ENCODE data around the gene ERCC6L. TPM values are rescaled to one million over a fixed set of nuclear protein-coding genes. Genes with fewer than 3 reads are reported as not detected.

The ERCC6L gene, protein sequence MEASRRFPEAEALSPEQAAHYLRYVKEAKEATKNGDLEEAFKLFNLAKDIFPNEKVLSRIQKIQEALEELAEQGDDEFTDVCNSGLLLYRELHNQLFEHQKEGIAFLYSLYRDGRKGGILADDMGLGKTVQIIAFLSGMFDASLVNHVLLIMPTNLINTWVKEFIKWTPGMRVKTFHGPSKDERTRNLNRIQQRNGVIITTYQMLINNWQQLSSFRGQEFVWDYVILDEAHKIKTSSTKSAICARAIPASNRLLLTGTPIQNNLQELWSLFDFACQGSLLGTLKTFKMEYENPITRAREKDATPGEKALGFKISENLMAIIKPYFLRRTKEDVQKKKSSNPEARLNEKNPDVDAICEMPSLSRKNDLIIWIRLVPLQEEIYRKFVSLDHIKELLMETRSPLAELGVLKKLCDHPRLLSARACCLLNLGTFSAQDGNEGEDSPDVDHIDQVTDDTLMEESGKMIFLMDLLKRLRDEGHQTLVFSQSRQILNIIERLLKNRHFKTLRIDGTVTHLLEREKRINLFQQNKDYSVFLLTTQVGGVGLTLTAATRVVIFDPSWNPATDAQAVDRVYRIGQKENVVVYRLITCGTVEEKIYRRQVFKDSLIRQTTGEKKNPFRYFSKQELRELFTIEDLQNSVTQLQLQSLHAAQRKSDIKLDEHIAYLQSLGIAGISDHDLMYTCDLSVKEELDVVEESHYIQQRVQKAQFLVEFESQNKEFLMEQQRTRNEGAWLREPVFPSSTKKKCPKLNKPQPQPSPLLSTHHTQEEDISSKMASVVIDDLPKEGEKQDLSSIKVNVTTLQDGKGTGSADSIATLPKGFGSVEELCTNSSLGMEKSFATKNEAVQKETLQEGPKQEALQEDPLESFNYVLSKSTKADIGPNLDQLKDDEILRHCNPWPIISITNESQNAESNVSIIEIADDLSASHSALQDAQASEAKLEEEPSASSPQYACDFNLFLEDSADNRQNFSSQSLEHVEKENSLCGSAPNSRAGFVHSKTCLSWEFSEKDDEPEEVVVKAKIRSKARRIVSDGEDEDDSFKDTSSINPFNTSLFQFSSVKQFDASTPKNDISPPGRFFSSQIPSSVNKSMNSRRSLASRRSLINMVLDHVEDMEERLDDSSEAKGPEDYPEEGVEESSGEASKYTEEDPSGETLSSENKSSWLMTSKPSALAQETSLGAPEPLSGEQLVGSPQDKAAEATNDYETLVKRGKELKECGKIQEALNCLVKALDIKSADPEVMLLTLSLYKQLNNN
- 0.05 TPM for total RNA-seq
- long read RNA-seq, result 0 reads

DNA sequence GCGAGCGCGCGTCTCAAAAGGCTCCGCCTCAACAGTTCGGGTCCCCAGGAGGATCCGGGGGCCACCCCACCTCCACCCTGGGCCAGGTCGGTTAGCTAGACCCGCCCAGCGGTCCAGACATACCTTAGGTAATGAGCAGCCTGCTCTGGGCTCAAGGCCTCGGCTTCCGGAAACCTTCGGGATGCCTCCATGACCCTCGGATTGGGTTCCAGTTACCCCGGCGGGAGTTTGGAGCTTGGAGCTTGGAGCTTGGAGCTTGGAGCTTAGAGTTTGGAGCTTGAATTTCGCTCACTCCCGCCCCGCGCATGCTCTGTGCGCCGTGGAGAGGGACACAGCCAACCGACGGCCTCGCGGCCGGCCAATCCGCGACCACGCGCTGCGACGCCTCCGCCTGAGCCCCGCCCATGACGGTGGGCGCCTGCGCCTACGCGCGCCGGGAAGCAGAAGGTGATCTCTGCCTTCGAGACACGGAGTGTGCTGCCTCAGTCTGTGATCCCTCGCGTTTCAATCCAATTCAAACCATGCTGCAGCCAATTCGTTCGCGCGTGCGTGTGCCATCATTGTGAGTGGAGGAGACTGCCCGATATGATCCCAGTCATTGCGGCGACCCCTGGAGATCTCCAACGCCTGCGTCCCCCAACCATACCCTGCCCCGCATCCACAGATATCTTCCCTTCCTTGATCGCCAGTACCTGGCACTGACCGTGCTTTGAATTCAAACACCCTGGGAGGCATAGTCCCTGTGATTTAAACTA is at the start of gene ERCC6L:
Gene ERCC6L (minus strand): TSS at position 307 of the 755 bp plus-strand sequence. CDS start 116 bp downstream, at position 191.
- ATAC-seq (peak; percentile 100), DNase-seq (peak; percentile 93)
- intact Hi-C loops (cut with micrococcal nuclease), result no loop called here

DNA sequence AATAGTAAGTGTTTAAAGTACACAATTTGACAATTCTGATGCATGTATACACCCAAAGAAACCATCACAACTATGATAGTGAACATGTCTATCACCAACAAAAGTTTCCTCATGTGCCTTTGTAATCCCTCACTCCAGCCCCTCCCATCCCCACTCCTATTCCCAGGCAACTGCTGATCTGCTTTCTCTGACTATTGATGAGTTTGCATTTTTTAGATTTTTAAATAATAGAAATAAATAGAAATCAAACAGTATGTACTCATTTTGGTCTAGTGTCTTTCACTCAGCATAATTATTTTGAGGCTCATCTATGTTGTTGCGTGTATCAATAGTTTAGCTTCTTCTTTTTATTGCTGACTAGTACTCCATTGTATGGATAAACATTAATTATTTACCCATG is 43.5 kb upstream of the ERCC6L start:
- intact Hi-C loops (cut with micrococcal nuclease), result no loop called here
- ATAC-seq, result no peak
- no peak for DNase-seq

DNA sequence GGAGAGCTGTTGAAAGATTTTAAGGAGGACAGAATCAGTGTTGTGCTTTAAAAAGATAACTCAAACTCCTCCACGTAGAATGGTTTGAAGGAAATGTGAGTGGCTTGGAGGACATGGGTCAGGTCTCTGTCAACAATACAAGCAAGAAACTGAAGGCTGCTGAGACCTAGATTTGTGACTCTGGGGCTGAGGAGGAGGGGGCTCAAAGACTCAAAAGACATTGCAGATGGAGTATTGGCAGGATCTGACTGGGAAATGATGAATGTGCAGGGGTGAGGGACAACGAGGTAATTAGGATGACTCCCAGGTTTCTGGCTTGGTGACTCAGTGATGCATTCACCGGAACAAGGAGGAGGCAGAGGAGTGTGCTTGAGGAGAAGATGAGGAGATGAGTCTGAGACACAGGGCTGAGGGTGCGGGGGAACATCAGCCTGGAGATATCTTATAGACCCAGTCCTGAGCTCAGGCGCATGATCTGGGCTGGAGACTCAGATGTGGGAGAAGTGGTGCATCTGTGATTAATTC is 41.6 kb upstream of the ERCC6L start:
- DNase-seq, result no peak
- ATAC-seq, result no peak
- intact Hi-C loops (cut with micrococcal nuclease), result no loop called here

DNA sequence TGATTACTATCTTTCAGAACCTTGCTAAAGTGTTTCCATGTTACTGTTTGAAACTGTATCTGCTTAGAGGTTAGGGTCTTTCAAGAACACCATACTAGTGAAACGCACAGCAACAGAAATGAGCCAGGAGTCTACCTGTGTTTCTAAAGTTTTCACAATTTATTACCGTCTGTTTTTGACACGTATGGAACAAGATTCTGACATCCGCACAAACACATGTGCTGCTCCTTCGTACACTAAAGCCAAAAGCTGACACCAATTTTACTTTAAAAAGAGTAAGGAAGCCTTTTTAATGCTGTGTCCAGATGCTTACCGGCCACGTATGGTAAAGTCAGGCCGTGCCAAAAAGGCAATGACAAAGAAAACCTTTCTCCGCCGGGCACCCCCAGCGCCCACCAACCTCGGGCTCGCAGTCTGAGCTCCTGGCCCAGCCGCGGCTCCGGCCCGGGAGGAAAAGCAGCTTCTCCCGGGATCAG is 37.7 kb upstream of the ERCC6L start:
- no peak for ATAC-seq
- DNase-seq, result no peak
- intact Hi-C loops (cut with micrococcal nuclease), result no loop called here

DNA sequence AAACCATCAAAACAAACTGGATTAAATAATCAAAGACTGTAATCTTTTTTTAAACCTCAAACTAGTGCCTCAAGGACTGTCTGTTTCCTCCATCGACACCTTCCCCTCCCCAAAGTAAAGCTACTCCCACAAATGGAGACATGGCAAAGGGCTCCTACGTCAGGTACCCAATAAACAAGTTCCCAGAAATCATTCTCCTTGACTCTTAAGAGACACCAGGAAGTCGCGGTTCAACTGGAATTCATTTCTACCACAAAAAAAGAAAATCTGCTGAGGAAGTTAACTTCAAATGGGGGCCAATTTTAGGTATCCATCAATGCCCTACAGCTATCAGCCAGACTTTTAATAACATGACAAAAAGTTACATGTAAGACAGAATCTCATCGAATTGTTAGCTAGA is 35.7 kb upstream of the ERCC6L start:
- intact Hi-C loops (cut with micrococcal nuclease), result no loop called here
- ATAC-seq (no peak), DNase-seq (no peak)

DNA sequence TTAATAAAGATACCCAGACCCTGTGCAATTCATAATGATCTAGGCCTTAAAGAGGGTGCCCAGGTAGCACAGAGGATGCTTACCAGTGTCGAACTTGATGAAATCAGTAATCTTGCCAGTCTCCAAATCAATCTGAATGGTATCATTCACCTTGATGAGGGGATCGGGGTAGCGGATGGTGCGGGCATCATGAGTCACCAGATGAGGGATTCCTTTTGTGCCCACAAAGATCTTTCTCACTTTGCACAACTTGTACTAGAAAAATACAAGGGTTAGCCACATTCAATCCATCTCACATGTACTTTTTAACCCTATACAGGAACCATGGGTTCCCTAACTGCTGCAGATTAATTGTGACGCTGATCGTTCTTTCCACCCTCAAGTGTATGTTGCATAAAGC is 34.9 kb upstream of the ERCC6L start:
- ATAC-seq (no peak), DNase-seq (no peak)
- intact Hi-C loops (cut with micrococcal nuclease), result no loop called here

DNA sequence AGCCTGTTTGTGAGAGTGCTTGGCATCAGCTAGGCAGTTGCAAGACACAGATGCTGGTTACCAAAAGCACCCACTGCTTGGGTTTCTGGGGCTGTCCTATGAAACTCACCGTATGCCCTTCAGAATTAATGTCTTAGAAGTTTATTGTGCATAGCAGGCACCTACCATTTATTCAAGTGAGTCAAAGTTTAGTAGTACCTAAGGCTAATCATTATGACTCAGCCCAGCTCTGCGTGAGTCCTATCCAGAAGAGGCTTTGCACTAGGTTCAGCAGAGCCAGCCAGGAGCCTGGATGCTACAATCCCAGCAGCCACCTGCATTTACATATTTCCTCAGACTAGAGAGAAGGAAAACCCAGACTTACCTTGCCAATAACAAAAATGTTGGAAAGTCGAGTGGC is 34.0 kb upstream of the ERCC6L start:
- ATAC-seq, result no peak
- intact Hi-C loops (cut with micrococcal nuclease), result no loop called here
- DNase-seq, result no peak

DNA sequence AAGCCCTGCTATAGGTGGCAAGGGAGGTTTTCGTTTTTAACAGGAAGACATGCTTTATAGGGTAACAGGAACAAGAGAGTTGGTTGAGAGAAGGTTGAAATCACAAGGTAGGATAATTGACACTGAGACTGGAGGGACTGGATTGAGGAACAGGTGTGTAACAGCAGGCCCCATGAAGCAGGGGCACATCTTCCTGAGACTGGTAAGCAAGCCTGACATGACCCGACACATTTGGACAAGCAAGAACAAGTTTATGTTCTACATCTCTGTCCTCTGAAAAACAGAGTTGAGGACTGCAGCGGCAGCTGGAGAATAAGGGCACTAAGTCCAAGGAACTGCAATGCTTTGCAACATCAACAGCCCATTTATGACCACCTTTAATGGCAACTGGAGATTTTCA is 33.0 kb upstream of the ERCC6L start:
- intact Hi-C loops (cut with micrococcal nuclease), result no loop called here
- DNase-seq, result no peak
- no peak for ATAC-seq

DNA sequence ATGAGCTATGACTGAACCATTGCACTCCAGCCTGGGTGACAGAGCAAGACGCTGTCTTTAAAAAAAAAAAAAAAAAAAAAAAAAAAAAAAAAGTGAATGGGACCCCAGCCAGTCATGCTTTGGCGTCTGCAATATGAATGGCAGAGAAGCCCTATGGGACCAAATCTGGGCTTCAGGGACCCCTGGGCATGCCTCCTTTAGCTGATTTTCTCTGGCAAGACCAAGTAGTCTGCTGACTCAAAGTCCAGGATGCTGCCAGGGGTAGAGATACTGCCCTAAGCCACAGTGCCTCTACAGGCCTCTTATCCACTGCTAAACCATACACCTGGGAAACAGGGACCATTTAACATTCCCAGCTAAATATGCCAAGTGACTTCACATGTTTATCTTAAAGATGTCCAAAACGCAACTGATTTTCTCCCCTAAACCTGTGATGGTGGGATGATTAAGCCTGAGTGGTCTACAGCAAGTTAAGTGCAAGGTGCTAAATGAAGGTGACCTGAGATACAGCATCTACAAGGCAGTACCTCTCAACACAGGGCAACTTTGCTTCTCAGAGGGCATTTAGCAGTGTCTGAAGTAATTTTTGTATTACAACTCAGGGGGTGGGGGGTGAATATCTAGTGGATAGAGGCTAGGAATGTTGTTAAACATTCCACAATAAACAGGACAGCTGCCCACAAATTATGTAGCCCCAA is 32.4 kb upstream of the ERCC6L start:
- ATAC-seq (no peak), DNase-seq (no peak)
- intact Hi-C loops (cut with micrococcal nuclease), result no loop called here

DNA sequence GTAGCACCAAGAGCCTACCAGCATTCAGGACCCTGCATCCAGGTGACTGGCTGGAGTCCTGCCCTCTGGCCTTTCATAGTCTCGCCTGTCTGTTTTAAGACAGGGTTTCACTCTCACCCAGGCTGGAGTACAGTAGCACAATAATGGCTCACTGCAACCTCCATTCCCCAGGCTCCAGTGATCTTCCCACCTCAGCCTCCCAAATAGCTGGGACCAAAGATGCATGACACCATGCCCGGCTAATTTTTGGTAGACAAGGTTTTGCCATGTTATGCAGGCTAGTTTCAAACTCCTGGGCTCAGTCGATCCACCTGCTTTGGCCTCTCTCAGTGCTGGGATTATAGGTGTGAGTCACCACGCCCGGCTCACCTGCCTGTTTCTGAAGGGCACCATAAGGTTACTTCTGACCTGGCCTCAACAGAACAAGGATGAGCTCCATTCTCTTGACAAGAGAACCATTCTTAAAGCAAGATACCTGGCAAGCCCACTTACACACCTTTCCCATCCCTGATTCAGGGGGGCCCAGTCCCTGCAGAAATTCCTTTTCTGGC is 31.6 kb upstream of the ERCC6L start:
- ATAC-seq (no peak), DNase-seq (no peak)
- intact Hi-C loops (cut with micrococcal nuclease), result no loop called here

DNA sequence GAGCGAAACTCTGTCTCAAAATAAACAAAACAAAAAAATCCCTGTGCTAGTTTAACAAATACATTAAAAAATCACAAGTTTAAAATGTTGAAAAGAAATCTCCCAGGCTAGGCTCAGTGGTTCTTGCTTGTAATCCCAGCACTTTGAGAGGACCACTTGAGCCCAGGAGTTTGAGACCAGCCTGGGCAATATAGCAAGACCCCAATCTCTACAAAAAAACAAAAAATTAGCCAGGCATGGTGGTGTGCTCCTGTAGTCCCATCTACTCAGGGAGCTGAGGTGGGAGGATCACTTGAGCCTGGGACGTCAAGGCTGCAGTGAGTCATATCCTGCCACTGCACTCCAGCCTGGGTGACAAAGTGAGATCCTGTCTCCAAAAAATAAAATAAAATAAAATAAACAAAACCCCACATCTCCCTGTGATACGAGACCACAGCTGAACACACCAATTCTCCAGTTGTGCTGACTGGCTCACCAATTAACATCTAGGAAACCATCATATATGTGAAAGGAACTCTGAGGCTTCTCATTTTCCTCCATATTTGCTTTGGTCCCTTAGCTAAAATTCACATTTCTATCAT is 30.9 kb upstream of the ERCC6L start:
- no peak for DNase-seq
- no peak for ATAC-seq
- intact Hi-C loops (cut with micrococcal nuclease), result no loop called here

DNA sequence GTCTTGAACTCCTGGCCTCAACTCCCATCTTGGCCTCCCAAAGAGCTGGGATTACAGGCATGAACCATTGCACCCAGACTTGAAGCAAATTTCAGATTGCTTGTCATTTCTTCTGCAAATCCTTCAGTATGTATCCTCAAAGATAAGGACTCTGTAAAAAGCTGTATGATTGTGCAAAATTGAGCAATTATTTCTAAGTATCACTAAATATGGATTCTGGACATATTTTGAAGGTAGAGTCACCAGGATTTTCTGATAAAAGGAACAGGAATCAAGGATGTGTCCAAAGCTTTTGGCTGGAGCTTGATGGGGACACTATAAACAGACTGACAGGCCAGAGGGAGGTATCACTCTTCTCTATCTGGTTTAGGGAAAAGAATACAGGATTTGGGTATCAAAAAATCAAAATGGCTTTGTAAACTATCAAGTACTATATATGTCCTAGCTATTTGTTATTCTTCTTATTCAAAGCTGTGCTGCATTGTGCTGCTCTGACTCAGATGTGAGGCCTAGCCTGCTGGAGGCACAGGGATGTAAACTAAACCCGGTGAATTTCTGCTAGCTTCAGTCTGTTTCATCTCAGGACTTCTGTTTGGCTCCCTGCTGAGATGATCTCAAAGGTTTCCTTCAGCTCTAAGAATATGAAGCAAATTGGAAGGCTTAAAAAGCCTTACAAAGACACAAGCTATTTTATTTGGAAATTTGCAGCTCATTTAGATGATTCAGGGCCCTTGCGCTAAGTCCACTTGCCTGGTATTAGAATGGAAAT is 30.0 kb upstream of the ERCC6L start:
- intact Hi-C loops (cut with micrococcal nuclease), result no loop called here
- DNase-seq, result no peak
- no peak for ATAC-seq

DNA sequence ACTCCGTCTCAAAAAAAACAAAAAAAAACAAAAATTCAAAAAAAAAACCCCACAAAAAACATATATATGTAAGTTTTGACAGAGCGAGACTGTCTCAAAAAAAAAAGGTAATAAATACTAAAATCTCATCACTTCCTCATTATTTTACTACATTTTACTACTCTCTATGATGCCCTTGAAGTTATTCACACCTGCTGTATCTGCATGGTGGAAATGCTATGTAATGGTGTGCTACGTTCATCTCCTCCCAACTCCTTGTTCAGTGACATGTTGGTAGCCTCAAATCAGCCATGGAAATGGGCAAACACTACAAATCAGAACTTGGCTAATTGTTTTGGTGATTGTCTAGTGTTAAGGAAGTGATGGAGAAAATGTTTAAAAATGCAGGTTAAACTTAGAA is 26.4 kb upstream of the ERCC6L start:
- intact Hi-C loops (cut with micrococcal nuclease), result no loop called here
- ATAC-seq, result no peak
- DNase-seq, result no peak

DNA sequence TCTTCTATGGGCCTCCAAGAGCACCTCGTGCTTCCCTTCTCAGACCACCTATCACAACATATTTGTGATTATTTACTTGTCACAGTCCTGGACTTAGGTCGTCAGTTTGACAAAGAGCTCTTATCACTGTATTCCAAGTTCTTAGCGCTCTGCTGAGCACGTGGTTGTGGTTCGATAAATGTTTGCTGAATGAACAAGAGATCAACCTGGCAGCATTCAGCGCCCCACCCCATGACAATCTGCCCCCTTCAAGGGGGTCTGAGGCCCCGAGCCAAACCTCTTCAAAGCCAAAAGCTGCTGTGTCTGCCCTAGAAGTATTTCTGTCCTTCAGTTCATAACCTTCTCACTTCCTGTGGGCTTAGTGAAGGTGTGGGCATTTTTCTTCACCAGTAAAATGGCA is 23.2 kb upstream of the ERCC6L start:
- intact Hi-C loops (cut with micrococcal nuclease), result no loop called here
- ATAC-seq (no peak), DNase-seq (no peak)

DNA sequence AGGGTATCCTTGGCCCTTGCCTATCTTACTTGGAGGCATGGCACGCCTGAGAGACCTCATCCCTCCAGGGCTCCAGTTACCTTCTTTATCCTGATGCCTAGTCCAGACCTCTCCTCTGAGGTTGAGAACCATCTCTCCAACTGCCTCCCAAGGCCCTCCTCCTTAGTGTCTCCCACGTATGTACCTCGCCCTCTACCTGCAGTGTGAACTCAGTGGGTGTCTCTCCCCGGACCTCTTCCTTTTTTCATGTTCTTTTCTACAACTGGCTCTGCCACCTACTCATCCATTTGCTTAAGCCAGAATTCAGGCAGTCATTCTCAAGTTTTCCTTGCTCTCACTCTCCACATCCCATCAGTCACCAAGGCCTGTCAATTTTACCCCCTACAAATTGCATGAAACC is 21.6 kb upstream of the ERCC6L start:
- no peak for DNase-seq
- ATAC-seq, result no peak
- intact Hi-C loops (cut with micrococcal nuclease), result no loop called here

DNA sequence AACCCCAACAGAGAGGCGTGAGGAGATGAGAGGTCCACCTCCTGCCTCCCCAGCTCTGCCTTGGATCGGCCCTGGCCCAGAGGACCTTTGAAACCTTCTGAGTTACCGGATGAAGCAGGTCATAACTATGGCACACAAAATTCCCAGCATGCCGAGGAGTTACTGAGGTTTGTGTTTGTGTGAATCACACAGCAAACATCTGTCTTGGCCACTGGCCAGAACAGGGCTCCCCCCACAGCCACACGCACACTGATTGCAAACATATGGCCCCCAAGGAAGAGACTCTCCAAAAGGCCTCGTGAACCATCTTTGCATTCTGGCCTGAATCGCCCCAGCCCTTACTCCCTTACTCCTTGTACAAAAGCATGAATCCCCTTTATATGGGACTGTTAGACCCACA is 19.3 kb upstream of the ERCC6L start:
- no peak for DNase-seq
- intact Hi-C loops (cut with micrococcal nuclease), result no loop called here
- no peak for ATAC-seq

DNA sequence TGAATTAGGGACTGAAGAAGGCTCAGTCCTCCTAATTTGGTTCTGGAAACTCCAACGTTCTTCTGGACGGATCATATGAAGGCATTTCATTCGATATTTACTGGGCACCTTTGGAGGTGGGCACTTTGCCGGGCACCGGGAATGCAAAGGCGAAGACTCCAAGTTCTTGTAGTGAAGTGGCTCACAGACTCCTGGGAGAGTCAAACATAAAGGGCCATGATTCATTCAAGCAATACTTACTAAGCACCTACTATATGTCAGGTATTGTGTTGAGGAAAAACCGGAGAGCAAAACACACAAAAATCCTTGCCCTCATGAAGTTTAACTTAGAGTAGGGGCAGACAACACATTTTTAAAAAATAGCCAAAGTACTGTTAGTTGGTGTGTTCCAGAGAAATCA is 17.0 kb upstream of the ERCC6L start:
- ATAC-seq (no peak), DNase-seq (no peak)
- intact Hi-C loops (cut with micrococcal nuclease), result no loop called here

Measured in left ventricle myocardium superior (tissue), 1 donor.